Measurements from ENCODE around the gene PBX4.

GRCh38 chr19:19662871-19663255 lies 44.4 kb upstream of the PBX4 start:
- TF ChIP-seq CTCF (IDR thresholded peaks at IDR 0.05) (no peak), POLR2A (IDR thresholded peaks at IDR 0.05) (no peak)
